CD4-positive, alpha-beta memory T cell (primary cell): ENCODE measurements around the gene CPTP. TPM values are rescaled to one million over a fixed set of nuclear protein-coding genes. Genes with fewer than 3 reads are reported as not detected.

Experiments
- CTCF ChIA-PET: fragments of 350-600 bp; sonication (Branson Sonifier 250); formaldehyde crosslinking; loops from one replicate; lab custom pipeline; 2021; ENCODE audit warnings: inconsistent platforms; ENCODE audit not compliant: partially characterized antibody; lab: Charles Lee
- POLR2A ChIA-PET: fragments of 350-600 bp; sonication (Branson Sonifier 250); formaldehyde crosslinking; loops from one replicate; lab custom pipeline; 2021; ENCODE audit not compliant: partially characterized antibody; lab: Charles Lee
- DNase-seq, 5 donors: peaks; one replicate each; pipeline versions ENCODE4 v3.0.0 to v3.0.0-alpha.2; 2020 to 2022; ENCODE audit warnings: mixed read lengths in 1 of 5
- H3K27ac ChIP-seq: one replicate; pipeline ENCODE4 v1.7.0; 2013; ENCODE audit warnings: low read depth, low read length
- H3K27me3 ChIP-seq: 2 replicates; pipeline ENCODE4 v1.7.0; 2013; ENCODE audit warnings: mild to moderate bottlenecking, low read length, moderate library complexity; ENCODE audit not compliant: insufficient read depth
- H3K36me3 ChIP-seq: 2 replicates; pipeline ENCODE4 v1.7.0; 2013; ENCODE audit warnings: mild to moderate bottlenecking, low read length, moderate library complexity; ENCODE audit not compliant: insufficient read depth
- H3K4me1 ChIP-seq: 2 replicates; pipeline ENCODE4 v1.7.0; 2013; ENCODE audit warnings: mild to moderate bottlenecking, low read length, moderate library complexity; ENCODE audit not compliant: insufficient read depth
- H3K4me3 ChIP-seq, 2 donors: one replicate each; pipeline ENCODE4 v1.7.0; 2013; ENCODE audit warnings: low read length in 2 of 2, mild to moderate bottlenecking in 1 of 2
- H3K9me3 ChIP-seq, 2 donors: one replicate each; pipeline ENCODE4 v1.7.0; 2013; ENCODE audit warnings: low read length in 2 of 2, control low read depth in 1 of 2; ENCODE audit not compliant: control insufficient read depth in 1 of 2
- H3K27ac Mint-ChIP-seq, 7 donors: one replicate each; pipeline ENCODE4 v1.8.0; 2020 to 2021; ENCODE audit warnings: mixed read lengths in 7 of 7, mild to moderate bottlenecking in 6 of 7, inconsistent platforms in 3 of 7, moderate library complexity in 3 of 7
- H3K27me3 Mint-ChIP-seq, 2 donors: one replicate each; pipeline ENCODE4 v1.8.0; 2020 to 2021; ENCODE audit warnings: mixed read lengths in 2 of 2
- H3K36me3 Mint-ChIP-seq, 2 donors: one replicate each; pipeline ENCODE4 v1.8.0; 2020 to 2021; ENCODE audit warnings: mixed read lengths in 2 of 2, inconsistent platforms in 1 of 2, mild to moderate bottlenecking in 1 of 2
- H3K4me1 Mint-ChIP-seq, 4 donors: one replicate each; pipeline ENCODE4 v1.8.0; 2020 to 2021; ENCODE audit warnings: mixed read lengths in 4 of 4, mild to moderate bottlenecking in 1 of 4
- H3K4me3 Mint-ChIP-seq, 8 donors: one replicate each; pipeline ENCODE4 v1.8.0; 2020 to 2021; ENCODE audit warnings: mixed read lengths in 8 of 8, mild to moderate bottlenecking in 7 of 8, moderate library complexity in 6 of 8, inconsistent platforms in 3 of 8
- H3K9me3 Mint-ChIP-seq, 8 donors: one replicate each; pipeline ENCODE4 v1.8.0; 2020 to 2021; ENCODE audit warnings: mixed read lengths in 8 of 8, mild to moderate bottlenecking in 5 of 8, inconsistent platforms in 3 of 8, moderate library complexity in 1 of 8
- intact Hi-C: fragments of 100-400 bp; cut with micrococcal nuclease; formaldehyde crosslinking; loops from one replicate; pipeline ENCODE4 v1.15.1; 2023
- microRNA-seq: library from miRNA; unstranded; fragments of <30 nt; microRNA quantifications from one replicate; pipeline ENCODE4 v1.2.0, GENCODE V29; 2021; ENCODE audit warnings: borderline replicate concordance, borderline number of aligned reads, borderline microRNAs expressed, mixed read lengths
- polyA plus RNA-seq, 2 donors: library from polyadenylated mRNA; unstranded; fragments of 300-500 nt; fragmentation: Illumina TruSeq; gene quantifications; one replicate each; pipeline ENCODE4 v1.2.3, GENCODE V29; 2021
- total RNA-seq, 2 experiments: library from RNA; stranded (reverse); gene quantifications; one replicate each; pipeline ENCODE4 v1.2.3, GENCODE V29; 2021

The CPTP gene
- total and polyA plus RNA-seq, 4 experiments from 2014 or later, result 15.4 to 28.3 (median 25.9) TPM

GRCh38 chr1:1374929-1375662 is 50.5 kb downstream of the CPTP start, which contains the start of gene AURKAIP1:
TSS of gene AURKAIP1 (minus strand) at chr1:1375207. CDS start at chr1:1374756, 451 bp downstream.
- Histone ChIP-seq H3K4me3 (peak within 1 kb of the TSS; percentile 42 to 73), H3K4me1 (peaks cover 46% of the 10 kb centered on the region), H3K9me3 (no peaks in the 10 kb centered on the region), H3K36me3 (no peaks in the 10 kb centered on the region), H3K27me3 (no peaks in the 10 kb centered on the region), H3K27ac (peak within 1 kb of the TSS; percentile 88)
- peaks cover 0 to 16% of the 10 kb centered on the region in 2 donors for H3K36me3 Mint-ChIP-seq
- peak within 1 kb of the TSS; percentile 86 to 96 (median 92) for H3K4me3 Mint-ChIP-seq
- H3K27ac Mint-ChIP-seq, result peak within 1 kb of the TSS in 6 of 7 donors; percentile 93 to 99 (median 98)
- no peaks in the 10 kb centered on the region for H3K27me3 Mint-ChIP-seq
- POLR2A ChIA-PET, result interaction anchor here (0.6 to 10.2 kb wide), 26 partner anchors 10 to 880 kb away, joined by 3 to 149 read pairs (median 4); partner anchors contain the start of genes B3GALT6, C1orf159, CCNL2 and ISG15
- peak; percentile 95 to 98 (median 97) for DNase-seq
- H3K9me3 Mint-ChIP-seq, result no peaks in the 10 kb centered on the region
- CTCF ChIA-PET, result interaction anchor here (1.1 to 1.6 kb wide), 5 partner anchors 24 to 239 kb away, joined by 3 to 6 read pairs (median 5); partner anchors contain the start of gene CCNL2
- intact Hi-C loops, result loop anchor here (1.0 to 2.0 kb wide), 6 partner anchors 24 to 259 kb away; partner anchors contain the start of genes C1orf159, CCNL2, CPTP and INTS11
- peaks cover 6 to 44% (median 26%) of the 10 kb centered on the region in 4 donors for H3K4me1 Mint-ChIP-seq

- peaks cover 0 to 12% of the 10 kb centered on the region in 2 donors for H3K36me3 Mint-ChIP-seq
- Histone ChIP-seq H3K9me3 (no peaks in the 10 kb centered on the region), H3K27ac (no peak overlapping the region), H3K4me3 (no peak overlapping the region), H3K4me1 (peaks cover 34% of the 10 kb centered on the region), H3K36me3 (no peaks in the 10 kb centered on the region), H3K27me3 (no peaks in the 10 kb centered on the region)
- ChIA-PET CTCF (no interaction called here), POLR2A (interaction anchor here (0.7 to 10.2 kb wide), 8 partner anchors 10 to 479 kb away, joined by 3 to 149 read pairs (median 8); partner anchors contain the start of genes CCNL2 and MRPL20)
- intact Hi-C loops, result no loop called here
- H3K4me3 Mint-ChIP-seq, result peak overlapping the region in 7 of 8 donors; percentile 20 to 93 (median 53)
- H3K27me3 Mint-ChIP-seq, result no peaks in the 10 kb centered on the region
- no peaks in the 10 kb centered on the region for H3K9me3 Mint-ChIP-seq
- H3K27ac Mint-ChIP-seq, result peak overlapping the region in 4 of 7 donors; percentile 43 to 82 (median 56)
- H3K4me1 Mint-ChIP-seq, result peaks cover 6 to 29% (median 15%) of the 10 kb centered on the region in 4 donors
- DNase-seq, result no peak
These were observed 52.1 kb downstream of the CPTP start for GRCh38 chr1:1376551-1377226.

- H3K9me3 ChIP-seq, result no peaks in the 10 kb centered on the region
- Mint-ChIP-seq H3K27me3 (no peaks in the 10 kb centered on the region), H3K9me3 (no peaks in the 10 kb centered on the region), H3K4me3 (no peak overlapping the region), H3K4me1 (peaks cover 5 to 25% (median 12%) of the 10 kb centered on the region in 4 donors), H3K27ac (no peak overlapping the region), H3K36me3 (peaks cover 0 to 12% of the 10 kb centered on the region in 2 donors)
- no peak overlapping the region for H3K4me3 ChIP-seq
- H3K36me3 ChIP-seq, result no peaks in the 10 kb centered on the region
- no peak for DNase-seq
- ChIA-PET POLR2A (interaction anchor here (0.6 to 10.2 kb wide), 6 partner anchors 12 to 545 kb away, joined by 3 to 149 read pairs (median 4); partner anchors contain the start of genes CCNL2, MRPL20, TAS1R3 and TTLL10), CTCF (no interaction called here)
- no peaks in the 10 kb centered on the region for H3K27me3 ChIP-seq
- peaks cover 24% of the 10 kb centered on the region for H3K4me1 ChIP-seq
- intact Hi-C loops, result no loop called here
- H3K27ac ChIP-seq, result no peak overlapping the region
These were observed 53.1 kb downstream of the CPTP start for GRCh38 chr1:1377540-1378205.

Small RNAs within 50 kb of the gene (microRNA-seq; reads per million reads assigned to microRNA genes)
- gene MIR6726, result 2.6 reads per million, percentile 7 among the genes with 10 or more reads in this experiment
- gene MIR6727, result not detected
- gene MIR6808, result not detected

Other genes with a start within 250 kb of the CPTP start
- gene C1orf159, start 208.7 kb upstream of the CPTP start, total RNA-seq, result 10 to 100 TPM; 15.0 to 15.1 TPM
- 1 to 10 TPM; 3.8 to 7.9 TPM for gene C1orf159, start 208.7 kb upstream of the CPTP start, polyA plus RNA-seq
- gene TTLL10, start 150.9 kb upstream of the CPTP start, total RNA-seq, result not detected
- under 1 TPM; 0.27 to 0.45 TPM for gene TTLL10, start 150.9 kb upstream of the CPTP start, polyA plus RNA-seq
- 1 to 10 TPM; 8.0 to 8.6 TPM for gene TNFRSF18, start 118.2 kb upstream of the CPTP start, total RNA-seq
- gene TNFRSF18, start 118.2 kb upstream of the CPTP start, polyA plus RNA-seq, result 10 to 100 TPM; 22.1 to 27.1 TPM
- gene TNFRSF4, start 110.6 kb upstream of the CPTP start, total RNA-seq, result 10 to 100 TPM; 13.5 to 15.5 TPM
- gene TNFRSF4, start 110.6 kb upstream of the CPTP start, polyA plus RNA-seq, result 10 to 100 TPM; 63.2 to 75.1 TPM
- gene SDF4, start 92.8 kb upstream of the CPTP start, total RNA-seq, result 100 to 1,000 TPM; 125 to 138 TPM
- 100 to 1,000 TPM in 1 of 2 donors, 10 to 100 TPM in 1; 97.4 to 106 TPM for gene SDF4, start 92.8 kb upstream of the CPTP start, polyA plus RNA-seq
- 10 to 100 TPM; 23.0 to 23.7 TPM for gene B3GALT6, start 92.6 kb upstream of the CPTP start, total RNA-seq
- gene B3GALT6, start 92.6 kb upstream of the CPTP start, polyA plus RNA-seq, result 10 to 100 TPM in 1 of 2 donors, 1 to 10 TPM in 1; 5.4 to 14.4 TPM
- 1 to 10 TPM; 2.4 to 3.3 TPM for gene C1QTNF12, start 78.1 kb upstream of the CPTP start, total RNA-seq
- gene C1QTNF12, start 78.1 kb upstream of the CPTP start, polyA plus RNA-seq, result under 1 TPM in 1 of 2 donors, not detected in 1; 0.31 TPM
- 10 to 100 TPM; 82.8 to 92.9 TPM for gene UBE2J2, start 50.9 kb upstream of the CPTP start, total RNA-seq
- 10 to 100 TPM; 79.4 to 96.7 TPM for gene UBE2J2, start 50.9 kb upstream of the CPTP start, polyA plus RNA-seq
- 10 to 100 TPM in 1 of 2 experiments, 1 to 10 TPM in 1; 9.6 to 11.5 TPM for gene SCNN1D, start 44.4 kb upstream of the CPTP start, total RNA-seq
- under 1 TPM in 1 of 2 donors, not detected in 1; 0.25 TPM for gene SCNN1D, start 44.4 kb upstream of the CPTP start, polyA plus RNA-seq
- gene ACAP3, start 16.9 kb upstream of the CPTP start, total RNA-seq, result 10 to 100 TPM; 59.7 to 65.6 TPM
- 1 to 10 TPM; 5.4 to 6.9 TPM for gene ACAP3, start 16.9 kb upstream of the CPTP start, polyA plus RNA-seq
- 10 to 100 TPM; 24.1 to 27.9 TPM for gene PUSL1, start 16.2 kb upstream of the CPTP start, total RNA-seq
- gene PUSL1, start 16.2 kb upstream of the CPTP start, polyA plus RNA-seq, result 10 to 100 TPM; 15.4 to 16.7 TPM
- 100 to 1,000 TPM; 163 to 173 TPM for gene INTS11, start 142 bp upstream of the CPTP start, total RNA-seq
- gene INTS11, start 142 bp upstream of the CPTP start, polyA plus RNA-seq, result 10 to 100 TPM; 68.3 to 71.3 TPM
- 1 to 10 TPM; 1.5 TPM for gene TAS1R3, start 6.5 kb downstream of the CPTP start, total RNA-seq
- under 1 TPM in 1 of 2 donors, not detected in 1; 0.47 TPM for gene TAS1R3, start 6.5 kb downstream of the CPTP start, polyA plus RNA-seq
- gene DVL1, start 24.6 kb downstream of the CPTP start, total RNA-seq, result 10 to 100 TPM; 43.7 to 44.6 TPM
- 1 to 10 TPM in 1 of 2 donors, under 1 TPM in 1; 0.19 to 1.9 TPM for gene DVL1, start 24.6 kb downstream of the CPTP start, polyA plus RNA-seq
- gene MXRA8, start 33.8 kb downstream of the CPTP start, total RNA-seq, result under 1 TPM in 1 of 2 experiments, not detected in 1; 0.35 TPM
- under 1 TPM in 1 of 2 donors, not detected in 1; 0.57 TPM for gene MXRA8, start 33.8 kb downstream of the CPTP start, polyA plus RNA-seq
- gene AURKAIP1, start 50.4 kb downstream of the CPTP start, total RNA-seq, result 10 to 100 TPM; 60.4 to 72.7 TPM
- 100 to 1,000 TPM; 159 to 179 TPM for gene AURKAIP1, start 50.4 kb downstream of the CPTP start, polyA plus RNA-seq
- 100 to 1,000 TPM; 388 to 394 TPM for gene CCNL2, start 74.5 kb downstream of the CPTP start, total RNA-seq
- 10 to 100 TPM; 18.3 to 36.6 TPM for gene CCNL2, start 74.5 kb downstream of the CPTP start, polyA plus RNA-seq
- 100 to 1,000 TPM; 119 to 123 TPM for gene MRPL20, start 82.5 kb downstream of the CPTP start, total RNA-seq
- gene MRPL20, start 82.5 kb downstream of the CPTP start, polyA plus RNA-seq, result 100 to 1,000 TPM; 171 to 202 TPM
- gene ANKRD65, start 96.5 kb downstream of the CPTP start, total RNA-seq, result not detected
- not detected for gene ANKRD65, start 96.5 kb downstream of the CPTP start, polyA plus RNA-seq
- not detected for gene VWA1, start 110.9 kb downstream of the CPTP start, total RNA-seq
- not detected for gene VWA1, start 110.9 kb downstream of the CPTP start, polyA plus RNA-seq
- 1 to 10 TPM; 1.5 to 1.6 TPM for gene ATAD3C, start 124.9 kb downstream of the CPTP start, total RNA-seq
- gene ATAD3C, start 124.9 kb downstream of the CPTP start, polyA plus RNA-seq, result 1 to 10 TPM; 1.8 to 2.1 TPM
- gene ATAD3B, start 147.0 kb downstream of the CPTP start, total RNA-seq, result 10 to 100 TPM; 51.1 to 53.8 TPM
- 1 to 10 TPM; 2.9 to 8.1 TPM for gene ATAD3B, start 147.0 kb downstream of the CPTP start, polyA plus RNA-seq
- 10 to 100 TPM; 23.0 to 24.7 TPM for gene ATAD3A, start 187.4 kb downstream of the CPTP start, total RNA-seq
- gene ATAD3A, start 187.4 kb downstream of the CPTP start, polyA plus RNA-seq, result 10 to 100 TPM in 1 of 2 donors, 1 to 10 TPM in 1; 9.5 to 12.2 TPM
- gene TMEM240, start 215.8 kb downstream of the CPTP start, total RNA-seq, result 1 to 10 TPM; 1.8 to 2.8 TPM
- not detected for gene TMEM240, start 215.8 kb downstream of the CPTP start, polyA plus RNA-seq